ENCODE data around the gene MAP9.

DNA sequence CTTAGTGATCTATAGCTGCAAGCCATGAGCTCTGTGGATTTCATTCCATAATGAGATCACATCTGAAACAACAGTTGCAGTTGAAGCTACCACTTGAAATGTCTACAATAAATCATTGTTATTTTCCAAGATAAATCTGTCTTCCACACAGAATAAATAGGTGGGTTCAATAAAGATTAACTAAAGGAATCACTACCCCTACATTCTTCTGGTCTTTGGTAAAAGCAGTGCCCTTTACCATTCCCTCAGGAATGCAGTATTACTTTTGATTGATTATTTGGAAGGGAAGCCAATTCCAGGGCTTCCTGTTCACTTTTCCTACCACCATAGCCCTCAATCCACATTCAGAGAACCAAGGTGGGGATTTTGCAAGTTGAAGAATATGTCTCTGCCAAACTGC lies 38.9 kb upstream of the MAP9 start:
- TF ChIP-seq, protein P1, sequence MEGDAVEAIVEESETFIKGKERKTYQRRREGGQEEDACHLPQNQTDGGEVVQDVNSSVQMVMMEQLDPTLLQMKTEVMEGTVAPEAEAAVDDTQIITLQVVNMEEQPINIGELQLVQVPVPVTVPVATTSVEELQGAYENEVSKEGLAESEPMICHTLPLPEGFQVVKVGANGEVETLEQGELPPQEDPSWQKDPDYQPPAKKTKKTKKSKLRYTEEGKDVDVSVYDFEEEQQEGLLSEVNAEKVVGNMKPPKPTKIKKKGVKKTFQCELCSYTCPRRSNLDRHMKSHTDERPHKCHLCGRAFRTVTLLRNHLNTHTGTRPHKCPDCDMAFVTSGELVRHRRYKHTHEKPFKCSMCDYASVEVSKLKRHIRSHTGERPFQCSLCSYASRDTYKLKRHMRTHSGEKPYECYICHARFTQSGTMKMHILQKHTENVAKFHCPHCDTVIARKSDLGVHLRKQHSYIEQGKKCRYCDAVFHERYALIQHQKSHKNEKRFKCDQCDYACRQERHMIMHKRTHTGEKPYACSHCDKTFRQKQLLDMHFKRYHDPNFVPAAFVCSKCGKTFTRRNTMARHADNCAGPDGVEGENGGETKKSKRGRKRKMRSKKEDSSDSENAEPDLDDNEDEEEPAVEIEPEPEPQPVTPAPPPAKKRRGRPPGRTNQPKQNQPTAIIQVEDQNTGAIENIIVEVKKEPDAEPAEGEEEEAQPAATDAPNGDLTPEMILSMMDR (conservative IDR thresholded peaks at IDR 0.05; ENCODE audit: low read depth, low read length), result no peak
- no peak for TF ChIP-seq EZH2 (IDR thresholded peaks at IDR 0.05; ENCODE audit: low read length, unreplicated experiment)
